Panc1 (cell line): ENCODE results near the gene JMJD1C. TPM values are rescaled to one million over a fixed set of nuclear protein-coding genes. Genes with fewer than 3 reads are reported as not detected.

Source experiments
- ATAC-seq: fragments of 200-7000 bp; cut with Tn5 transposase; 2 replicates; pipeline ENCODE4 v1.9.1; 2020; ENCODE audit warnings: mild to moderate bottlenecking, moderate library complexity
- BruUV-seq: library from RNA; stranded (reverse); fragments of 400-500 nt; replicated peaks from 2 replicates; lab custom pipeline; 2021; lab: Mats Ljungman, UMichigan
- CTCF ChIA-PET: fragments of 300-600 bp; sonication (Branson Sonifier 250); formaldehyde crosslinking; loops from one replicate; lab custom pipeline; 2022; ENCODE audit warnings: antibody characterized with exemption; lab: Charles Lee
- POLR2A ChIA-PET: fragments of 300-600 bp; sonication (Branson Sonifier 250); formaldehyde crosslinking; loops from one replicate; lab custom pipeline; 2022; ENCODE audit warnings: antibody characterized with exemption; lab: Charles Lee
- DNase-seq: peaks from one replicate; pipeline ENCODE4 v3.0.0-alpha.2; 2010; ENCODE audit warnings: low read depth, low spot score
- H3K27ac ChIP-seq: 2 replicates; pipeline ENCODE4 v1.5.1; 2011; ENCODE audit warnings: mild to moderate bottlenecking, low read length, inconsistent platforms
- H3K27me3 ChIP-seq: fragments of 200-500 bp; sonication (Bioruptor generic); 2 replicates; pipeline ENCODE4 v1.6.0; 2014; ENCODE audit warnings: low read length, inconsistent platforms; ENCODE audit not compliant: control insufficient read depth, insufficient read depth
- H3K36me3 ChIP-seq: fragments of 200-500 bp; sonication (Bioruptor generic); 2 replicates; pipeline ENCODE4 v1.5.1; 2014; ENCODE audit warnings: inconsistent platforms, mild to moderate bottlenecking, low read length, moderate library complexity; ENCODE audit not compliant: control insufficient read depth, insufficient read depth
- H3K4me1 ChIP-seq: 2 replicates; pipeline ENCODE4 v1.5.1; 2011; ENCODE audit warnings: inconsistent platforms, mild to moderate bottlenecking, low read length, moderate library complexity; ENCODE audit not compliant: control insufficient read depth, insufficient read depth
- H3K4me3 ChIP-seq, 2 experiments: 2 replicates each; pipeline ENCODE4 v1.5.1; 2011 to 2012; ENCODE audit warnings: low read depth in 2 of 2, low read length in 2 of 2, mild to moderate bottlenecking in 2 of 2, inconsistent platforms in 1 of 2, moderate library complexity in 1 of 2
- H3K9me3 ChIP-seq: fragments of 200-500 bp; sonication (Bioruptor generic); 2 replicates; pipeline ENCODE4 v1.5.1; 2014; ENCODE audit warnings: low read depth, mild to moderate bottlenecking, inconsistent platforms, low read length, moderate library complexity; ENCODE audit not compliant: control insufficient read depth, insufficient read depth
- CTCF ChIP-seq: fragments of 450-650 bp; IDR thresholded peaks from 2 replicates; pipeline ENCODE4 v1.5.1; 2017; ENCODE audit warnings: mild to moderate bottlenecking
- POLR2AphosphoS5 ChIP-seq: IDR thresholded peaks from 2 replicates; pipeline ENCODE4 v1.6.1; 2012; ENCODE audit warnings: mild to moderate bottlenecking, low read depth, low read length, moderate library complexity
- REST ChIP-seq, 2 experiments: IDR thresholded peaks; 2 replicates each; pipeline ENCODE4 v1.6.1; 2011 to 2012; ENCODE audit warnings: low read depth in 2 of 2, control low read depth in 1 of 2, low read length in 1 of 2, mild to moderate bottlenecking in 1 of 2, moderate library complexity in 1 of 2; ENCODE audit not compliant: insufficient read depth in 1 of 2
- SIN3A ChIP-seq: IDR thresholded peaks from 2 replicates; pipeline ENCODE4 v1.6.1; 2012; ENCODE audit warnings: low read depth, mild to moderate bottlenecking, low read length, moderate library complexity, borderline replicate concordance; ENCODE audit not compliant: insufficient read depth
- TCF7L2 ChIP-seq: IDR thresholded peaks from 2 replicates; pipeline ENCODE4 v1.6.1; 2011; ENCODE audit warnings: mild to moderate bottlenecking, low read depth, low read length, inconsistent platforms
- in situ Hi-C: cut with HindIII; loops from 2 replicates; pipeline ENCODE4 v1.10.0; 2016; ENCODE audit warnings: low sequenced_read_pairs, low pct_unique_long_range_greater_than_20kb
- intact Hi-C: fragments of 100-400 bp; cut with micrococcal nuclease; formaldehyde crosslinking; loops from one replicate; pipeline ENCODE4 v1.10.0; 2022; ENCODE audit not compliant: unreplicated experiment
- total RNA-seq: library from RNA; stranded (reverse); gene quantifications from one replicate; pipeline ENCODE4 v1.2.1, GENCODE V29; 2021; ENCODE audit not compliant: unreplicated experiment

Gene JMJD1C
- total RNA-seq, 1 experiment from 2014 or later: 88.3 TPM

- DNase-seq (no peak), ATAC-seq (no peak)
Observed at GRCh38 chr10:63457594-63457993, 8.2 kb downstream of the JMJD1C start.

GRCh38 chr10:63456437-63457210, 9.2 kb downstream of the JMJD1C start:
- H3K27ac ChIP-seq: no peak overlapping the region
- in situ Hi-C loops: no loop called here
- BruUV-seq: no TSS peak
- H3K4me1 ChIP-seq: no peaks in the 10 kb centered on the region; the same call in 1 of the 2 replicates
- no peak for ATAC-seq
- no peaks in the 10 kb centered on the region for H3K36me3 ChIP-seq
- TF ChIP-seq CTCF (no peak), TCF7L2 (no peak), REST (IDR thresholded peaks at IDR 0.05; ENCODE audit: insufficient read depth in 1 of 2, low read depth in 2 of 2, low read length in 1 of 2) (no peak), POLR2AphosphoS5 (no peak), SIN3A (no peak)
- ChIA-PET POLR2A (no interaction called here), CTCF (no interaction called here)
- intact Hi-C loops: no loop called here
- H3K27me3 ChIP-seq: no peaks in the 10 kb centered on the region
- no peak overlapping the region for H3K4me3 ChIP-seq
- no peak for DNase-seq
- H3K9me3 ChIP-seq: no peaks in the 10 kb centered on the region

More at GRCh38 chr10:63457594-63457993, 8.2 kb downstream of the JMJD1C start:
- Histone ChIP-seq H3K4me1 (peaks cover 3% of the 10 kb centered on the region; the same call in 1 of the 2 replicates), H3K4me3 (no peak overlapping the region), H3K9me3 (no peaks in the 10 kb centered on the region), H3K27ac (no peak overlapping the region), H3K27me3 (no peaks in the 10 kb centered on the region), H3K36me3 (no peaks in the 10 kb centered on the region)
- POLR2A ChIA-PET: interaction anchor here (0.7 kb wide), 1 partner anchor 82 kb away, joined by 8 read pairs; no protein-coding TSS in a partner anchor
- intact Hi-C loops: no loop called here
- TF ChIP-seq POLR2AphosphoS5 (no peak), TCF7L2 (no peak), CTCF (no peak), SIN3A (no peak), REST (IDR thresholded peaks at IDR 0.05; ENCODE audit: insufficient read depth in 1 of 2, low read depth in 2 of 2, low read length in 1 of 2) (no peak)
- in situ Hi-C loops: no loop called here
- CTCF ChIA-PET: no interaction called here
- BruUV-seq: no TSS peak
